GM21423 (cell line): Measurements from ENCODE around the gene RPS21.

Source experiments
- ATAC-seq: cut with Tn5 transposase; IDR thresholded peaks from one replicate; pipeline ENCODE4 v1.9.1; 2021; ENCODE audit warnings: mild to moderate bottlenecking, moderate library complexity; ENCODE audit not compliant: unreplicated experiment

Gene RPS21

GRCh38 chr20:62377064-62377461 is 9.8 kb upstream of the RPS21 start:
- no peak for ATAC-seq

- ATAC-seq = no peak
Observed at GRCh38 chr20:62377615-62378178, 9.2 kb upstream of the RPS21 start.

GRCh38 chr20:62378215-62378614 is 8.7 kb upstream of the RPS21 start:
- no peak for ATAC-seq

GRCh38 chr20:62381202-62381797 is 5.6 kb upstream of the RPS21 start:
- ATAC-seq = no peak

- no peak for ATAC-seq
Observed at GRCh38 chr20:62381842-62382241, 5.1 kb upstream of the RPS21 start.

- ATAC-seq = peak; percentile 54
Observed at GRCh38 chr20:62382306-62383198, 4.4 kb upstream of the RPS21 start.

GRCh38 chr20:62387219-62387913 is 463 bp downstream of the RPS21 start:
- ATAC-seq = no peak

GRCh38 chr20:62387933-62388635 is 1.2 kb downstream of the RPS21 start:
- ATAC-seq = no peak

- ATAC-seq = no peak
Observed at GRCh38 chr20:62388839-62389600, 2.1 kb downstream of the RPS21 start.

- no peak for ATAC-seq
Observed at GRCh38 chr20:62389601-62390087, 2.7 kb downstream of the RPS21 start.

GRCh38 chr20:62390317-62391164 is 3.6 kb downstream of the RPS21 start:
- no peak for ATAC-seq

- no peak for ATAC-seq
Observed at GRCh38 chr20:62391165-62392076, 4.5 kb downstream of the RPS21 start.

GRCh38 chr20:62392077-62392418 is 5.1 kb downstream of the RPS21 start:
- no peak for ATAC-seq

- ATAC-seq = no peak
Observed at GRCh38 chr20:62392621-62393334, 5.9 kb downstream of the RPS21 start.

GRCh38 chr20:62393335-62393665 is 6.4 kb downstream of the RPS21 start:
- ATAC-seq = no peak

GRCh38 chr20:62393830-62394229 is 6.9 kb downstream of the RPS21 start:
- ATAC-seq = no peak
